KOPT-K1 (cell line): ENCODE measurements around the gene SMAD5.

Experiments used
- H3K27ac ChIP-seq: fragments of 200-600 bp; sonication (generic); 2 replicates; pipeline ENCODE4 v1.5.1; 2016; ENCODE audit warnings: antibody characterized with exemption, mild to moderate bottlenecking, low read depth, low read length; ENCODE audit not compliant: poor library complexity, severe bottlenecking
- H3K36me3 ChIP-seq: fragments of 200-600 bp; sonication (generic); 2 replicates; pipeline ENCODE4 v1.5.1; 2017; ENCODE audit warnings: antibody characterized with exemption, mild to moderate bottlenecking, low read length, moderate library complexity; ENCODE audit not compliant: insufficient read depth
- H3K9me3 ChIP-seq: fragments of 200-600 bp; sonication (generic); 2 replicates; pipeline ENCODE4 v1.5.1; 2017; ENCODE audit warnings: antibody characterized with exemption, low read length, mild to moderate bottlenecking; ENCODE audit not compliant: insufficient read depth, poor library complexity, severe bottlenecking

SMAD5 gene

GRCh38 chr5:136205941-136206340, 73.3 kb downstream of the SMAD5 start:
- Histone ChIP-seq H3K27ac (no peak overlapping the region), H3K36me3 (no peaks in the 10 kb centered on the region), H3K9me3 (no peaks in the 10 kb centered on the region)

GRCh38 chr5:136206361-136206760, 73.7 kb downstream of the SMAD5 start:
- no peaks in the 10 kb centered on the region for H3K9me3 ChIP-seq
- no peaks in the 10 kb centered on the region for H3K36me3 ChIP-seq
- H3K27ac ChIP-seq, result no peak overlapping the region

GRCh38 chr5:136207631-136208030, 75.0 kb downstream of the SMAD5 start:
- no peak overlapping the region for H3K27ac ChIP-seq
- no peaks in the 10 kb centered on the region for H3K36me3 ChIP-seq
- no peaks in the 10 kb centered on the region for H3K9me3 ChIP-seq

- no peak overlapping the region for H3K27ac ChIP-seq
- H3K9me3 ChIP-seq, result no peaks in the 10 kb centered on the region
- H3K36me3 ChIP-seq, result no peaks in the 10 kb centered on the region
Observed at GRCh38 chr5:136208916-136209315, 76.3 kb downstream of the SMAD5 start.

- Histone ChIP-seq H3K27ac (no peak overlapping the region), H3K36me3 (no peaks in the 10 kb centered on the region), H3K9me3 (no peaks in the 10 kb centered on the region)
Observed at GRCh38 chr5:136209346-136209910, 76.8 kb downstream of the SMAD5 start.

- no peak overlapping the region for H3K27ac ChIP-seq
- no peaks in the 10 kb centered on the region for H3K36me3 ChIP-seq
- H3K9me3 ChIP-seq, result no peaks in the 10 kb centered on the region
Observed at GRCh38 chr5:136210259-136210658, 77.6 kb downstream of the SMAD5 start.

GRCh38 chr5:136211282-136212040, 78.8 kb downstream of the SMAD5 start:
- no peak overlapping the region for H3K27ac ChIP-seq
- no peaks in the 10 kb centered on the region for H3K36me3 ChIP-seq
- no peaks in the 10 kb centered on the region for H3K9me3 ChIP-seq

- no peak overlapping the region for H3K27ac ChIP-seq
- no peaks in the 10 kb centered on the region for H3K9me3 ChIP-seq
- no peaks in the 10 kb centered on the region for H3K36me3 ChIP-seq
Observed at GRCh38 chr5:136212252-136212721, 79.6 kb downstream of the SMAD5 start.

GRCh38 chr5:136213919-136214493, 81.4 kb downstream of the SMAD5 start:
- no peaks in the 10 kb centered on the region for H3K36me3 ChIP-seq
- no peak overlapping the region for H3K27ac ChIP-seq
- H3K9me3 ChIP-seq, result no peaks in the 10 kb centered on the region

GRCh38 chr5:136215812-136216211, 83.2 kb downstream of the SMAD5 start:
- Histone ChIP-seq H3K27ac (no peak overlapping the region), H3K9me3 (no peaks in the 10 kb centered on the region), H3K36me3 (no peaks in the 10 kb centered on the region)

GRCh38 chr5:136216230-136216629, 83.6 kb downstream of the SMAD5 start:
- H3K9me3 ChIP-seq, result no peaks in the 10 kb centered on the region
- no peaks in the 10 kb centered on the region for H3K36me3 ChIP-seq
- no peak overlapping the region for H3K27ac ChIP-seq

- no peaks in the 10 kb centered on the region for H3K9me3 ChIP-seq
- H3K36me3 ChIP-seq, result no peaks in the 10 kb centered on the region
- H3K27ac ChIP-seq, result no peak overlapping the region
Observed at GRCh38 chr5:136221340-136221739, 88.7 kb downstream of the SMAD5 start.

- no peaks in the 10 kb centered on the region for H3K9me3 ChIP-seq
Observed at GRCh38 chr5:136222580-136223235, 90.1 kb downstream of the SMAD5 start.

GRCh38 chr5:136225796-136226195, 93.2 kb downstream of the SMAD5 start:
- Histone ChIP-seq H3K36me3 (no peaks in the 10 kb centered on the region), H3K27ac (no peak overlapping the region), H3K9me3 (no peaks in the 10 kb centered on the region)

More at GRCh38 chr5:136222580-136223235, 90.1 kb downstream of the SMAD5 start:
- H3K27ac ChIP-seq, result no peak overlapping the region
- H3K36me3 ChIP-seq, result no peaks in the 10 kb centered on the region

GRCh38 chr5:136226401-136226800, 93.8 kb downstream of the SMAD5 start:
- no peak overlapping the region for H3K27ac ChIP-seq
- H3K36me3 ChIP-seq, result no peaks in the 10 kb centered on the region
- H3K9me3 ChIP-seq, result no peaks in the 10 kb centered on the region
